ENCODE measurements around the gene NOTCH3. TPM values are rescaled to one million over a fixed set of nuclear protein-coding genes. Genes with fewer than 3 reads are reported as not detected.

The NOTCH3 gene
- total RNA-seq (2022) (32.6 and 44.7 TPM in 2 replicates), Bru-seq, nascent RNA (percentile 43 among the genes with signal in this experiment), BruChase-seq, experiment 1, labeled RNA remaining after a 6-hour chase (percentile 68 among the genes with signal in this experiment), BruChase-seq, experiment 2, labeled RNA remaining after a 2-hour chase (percentile 56 among the genes with signal in this experiment)
- long read RNA-seq, full-length matches to known transcripts, result 2 of 24 reads
- long read RNA-seq, partial matches to known transcripts, result 4 of 24 reads
- long read RNA-seq, other reads (novel, unspliced or antisense), result 18 of 24 reads

GRCh38 chr19:15200553-15201364, at the start of gene NOTCH3:
TSS of gene NOTCH3 (minus strand) at chr19:15200995. CDS start at chr19:15200905, 90 bp downstream.
- intact Hi-C loops (cut with micrococcal nuclease; ENCODE audit: unreplicated experiment), result no loop called here
- CTCF ChIA-PET, result interaction anchor here (0.6 kb wide), 1 partner anchor 9 kb away, joined by 3 read pairs; no protein-coding TSS in a partner anchor
- no peak within 1 kb of the TSS for H3K27ac Mint-ChIP-seq (ENCODE audit: unreplicated experiment)

GRCh38 chr19:15250640-15250993, 49.8 kb upstream of the NOTCH3 start:
- CTCF ChIA-PET, result no interaction called here
- Mint-ChIP-seq H3K27ac (ENCODE audit: unreplicated experiment) (no peak overlapping the region), H3K4me1 (ENCODE audit: low read depth, unreplicated experiment) (peaks cover 14% of the 10 kb centered on the region), H3K9me3 (ENCODE audit: low read depth, unreplicated experiment) (no peaks in the 10 kb centered on the region), H3K4me3 (ENCODE audit: low read depth, unreplicated experiment) (no peak overlapping the region), H3K27me3 (ENCODE audit: unreplicated experiment) (no peaks in the 10 kb centered on the region), H3K36me3 (ENCODE audit: insufficient read depth, unreplicated experiment) (peaks cover 45% of the 10 kb centered on the region)
- no peak for DNase-seq
- no peak for TF ChIP-seq CTCF (IDR thresholded peaks at IDR 0.05; ENCODE audit: unreplicated experiment)
- BruUV-seq (replicated peaks), result no TSS peak
- intact Hi-C loops (cut with micrococcal nuclease; ENCODE audit: unreplicated experiment), result loop anchor here (5.0 kb wide), 1 partner anchor 73 kb away; no protein-coding TSS in a partner anchor

More at GRCh38 chr19:15200553-15201364, at the start of gene NOTCH3:
- peaks cover 18% of the 10 kb centered on the region for H3K4me1 Mint-ChIP-seq (ENCODE audit: low read depth, unreplicated experiment)
- no peak for TF ChIP-seq CTCF (IDR thresholded peaks at IDR 0.05; ENCODE audit: unreplicated experiment)
- peak; percentile 22 for DNase-seq
- no peaks in the 10 kb centered on the region for H3K9me3 Mint-ChIP-seq (ENCODE audit: low read depth, unreplicated experiment)
- BruUV-seq (replicated peaks), result no TSS peak
- peak within 1 kb of the TSS; percentile 55 for H3K4me3 Mint-ChIP-seq (ENCODE audit: low read depth, unreplicated experiment)
- peaks cover 26% of the 10 kb centered on the region for H3K36me3 Mint-ChIP-seq (ENCODE audit: insufficient read depth, unreplicated experiment)
- no peaks in the 10 kb centered on the region for H3K27me3 Mint-ChIP-seq (ENCODE audit: unreplicated experiment)

GRCh38 chr19:15249972-15250639, 49.3 kb upstream of the NOTCH3 start:
- CTCF ChIA-PET, result interaction anchor here (0.5 to 1.5 kb wide), 2 partner anchors 54 to 60 kb away, joined by 3 to 7 read pairs; no protein-coding TSS in a partner anchor
- BruUV-seq (replicated peaks), result no TSS peak
- no peak for DNase-seq
- no peaks in the 10 kb centered on the region for H3K27me3 Mint-ChIP-seq (ENCODE audit: unreplicated experiment)
- no peak overlapping the region for H3K27ac Mint-ChIP-seq (ENCODE audit: unreplicated experiment)
- H3K36me3 Mint-ChIP-seq (ENCODE audit: insufficient read depth, unreplicated experiment), result peaks cover 41% of the 10 kb centered on the region
- peaks cover 14% of the 10 kb centered on the region for H3K4me1 Mint-ChIP-seq (ENCODE audit: low read depth, unreplicated experiment)
- TF ChIP-seq CTCF (IDR thresholded peaks at IDR 0.05; ENCODE audit: unreplicated experiment), result no peak
- intact Hi-C loops (cut with micrococcal nuclease; ENCODE audit: unreplicated experiment), result loop anchor here (5.0 kb wide), 1 partner anchor 73 kb away; no protein-coding TSS in a partner anchor
- H3K4me3 Mint-ChIP-seq (ENCODE audit: low read depth, unreplicated experiment), result no peak overlapping the region
- H3K9me3 Mint-ChIP-seq (ENCODE audit: low read depth, unreplicated experiment), result no peaks in the 10 kb centered on the region

GRCh38 chr19:15249528-15249874, 48.7 kb upstream of the NOTCH3 start:
- H3K27me3 Mint-ChIP-seq (ENCODE audit: unreplicated experiment), result no peaks in the 10 kb centered on the region
- TF ChIP-seq CTCF (IDR thresholded peaks at IDR 0.05; ENCODE audit: unreplicated experiment), result no peak
- no peak for DNase-seq
- H3K27ac Mint-ChIP-seq (ENCODE audit: unreplicated experiment), result no peak overlapping the region
- no peak overlapping the region for H3K4me3 Mint-ChIP-seq (ENCODE audit: low read depth, unreplicated experiment)
- no TSS peak for BruUV-seq (replicated peaks)
- H3K9me3 Mint-ChIP-seq (ENCODE audit: low read depth, unreplicated experiment), result no peaks in the 10 kb centered on the region
- peaks cover 14% of the 10 kb centered on the region for H3K4me1 Mint-ChIP-seq (ENCODE audit: low read depth, unreplicated experiment)
- peaks cover 45% of the 10 kb centered on the region for H3K36me3 Mint-ChIP-seq (ENCODE audit: insufficient read depth, unreplicated experiment)
- intact Hi-C loops (cut with micrococcal nuclease; ENCODE audit: unreplicated experiment), result no loop called here
- CTCF ChIA-PET, result interaction anchor here (1.5 kb wide), 1 partner anchor 54 kb away, joined by 7 read pairs; no protein-coding TSS in a partner anchor
